Calu3 (cell line): Measurements from ENCODE around the gene SLC38A11. TPM values are rescaled to one million over a fixed set of nuclear protein-coding genes. Genes with fewer than 3 reads are reported as not detected.

Experiments used
- BruUV-seq: library from RNA; stranded (reverse); fragments of 400-500 nt; replicated peaks from 2 replicates; lab custom pipeline; 2021; lab: Mats Ljungman, UMichigan
- CTCF ChIA-PET: fragments of 300-600 bp; sonication (Branson Sonifier 250); formaldehyde crosslinking; loops from one replicate; lab custom pipeline; 2022; ENCODE audit warnings: antibody characterized with exemption; lab: Charles Lee
- DNase-seq: peaks from one replicate; pipeline ENCODE4 v3.0.0; 2022
- H3K27ac Mint-ChIP-seq: one replicate; pipeline ENCODE4 v1.8.0; 2022; ENCODE audit warnings: mixed read lengths; ENCODE audit not compliant: unreplicated experiment
- H3K27me3 Mint-ChIP-seq: one replicate; pipeline ENCODE4 v1.8.0; 2022; ENCODE audit warnings: mixed read lengths; ENCODE audit not compliant: unreplicated experiment
- H3K36me3 Mint-ChIP-seq: one replicate; pipeline ENCODE4 v1.8.0; 2022; ENCODE audit warnings: mild to moderate bottlenecking, moderate library complexity, mixed read lengths; ENCODE audit not compliant: insufficient read depth, unreplicated experiment
- H3K4me1 Mint-ChIP-seq: one replicate; pipeline ENCODE4 v1.8.0; 2022; ENCODE audit warnings: mild to moderate bottlenecking, low read depth, mixed read lengths; ENCODE audit not compliant: unreplicated experiment
- H3K4me3 Mint-ChIP-seq: one replicate; pipeline ENCODE4 v1.8.0; 2022; ENCODE audit warnings: mild to moderate bottlenecking, low read depth, moderate library complexity, mixed read lengths; ENCODE audit not compliant: unreplicated experiment
- H3K9me3 Mint-ChIP-seq: one replicate; pipeline ENCODE4 v1.8.0; 2022; ENCODE audit warnings: low read depth, mixed read lengths; ENCODE audit not compliant: unreplicated experiment
- intact Hi-C: fragments of 100-400 bp; cut with micrococcal nuclease; formaldehyde crosslinking; loops from one replicate; pipeline ENCODE4 v1.10.0; 2022; ENCODE audit not compliant: unreplicated experiment
- total RNA-seq: library from RNA; stranded (reverse); gene quantifications from 2 replicates; pipeline ENCODE4 v1.2.3, GENCODE V29; 2022
- TF ChIP-seq, protein P1 (sequence below): fragments of 200-600 bp; IDR thresholded peaks from one replicate; pipeline ENCODE4 v1.8.0; 2022; ENCODE audit warnings: antibody characterized with exemption; ENCODE audit not compliant: unreplicated experiment

The SLC38A11 gene
- total RNA-seq, 1 experiment from 2014 or later, result 0.57 TPM

DNA sequence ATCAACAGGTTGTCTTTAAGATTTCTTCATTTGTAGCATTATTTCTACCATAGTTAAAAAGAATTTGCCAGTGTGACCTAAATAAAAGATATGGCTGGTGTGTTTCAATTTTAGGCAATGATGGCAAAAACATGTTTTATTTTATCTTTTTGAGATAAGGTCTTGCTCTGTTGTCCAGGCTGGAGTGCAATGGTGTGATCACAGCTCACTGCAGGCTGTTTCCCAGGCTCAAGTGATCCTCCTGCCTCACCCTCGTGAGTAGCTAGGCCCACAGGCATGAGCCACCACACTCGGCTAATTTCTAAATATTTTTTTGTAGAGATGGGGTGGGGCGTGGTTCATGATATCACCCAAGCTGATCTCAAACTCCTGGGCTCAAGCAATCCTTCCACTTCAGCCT lies 66.7 kb downstream of the SLC38A11 start:
- Mint-ChIP-seq H3K4me1 (no peaks in the 10 kb centered on the region), H3K9me3 (no peaks in the 10 kb centered on the region), H3K36me3 (no peaks in the 10 kb centered on the region), H3K27ac (no peak overlapping the region), H3K27me3 (no peaks in the 10 kb centered on the region), H3K4me3 (no peak overlapping the region)
- BruUV-seq, result no TSS peak
- CTCF ChIA-PET, result no interaction called here
- no peak for DNase-seq
- TF ChIP-seq, protein P1, sequence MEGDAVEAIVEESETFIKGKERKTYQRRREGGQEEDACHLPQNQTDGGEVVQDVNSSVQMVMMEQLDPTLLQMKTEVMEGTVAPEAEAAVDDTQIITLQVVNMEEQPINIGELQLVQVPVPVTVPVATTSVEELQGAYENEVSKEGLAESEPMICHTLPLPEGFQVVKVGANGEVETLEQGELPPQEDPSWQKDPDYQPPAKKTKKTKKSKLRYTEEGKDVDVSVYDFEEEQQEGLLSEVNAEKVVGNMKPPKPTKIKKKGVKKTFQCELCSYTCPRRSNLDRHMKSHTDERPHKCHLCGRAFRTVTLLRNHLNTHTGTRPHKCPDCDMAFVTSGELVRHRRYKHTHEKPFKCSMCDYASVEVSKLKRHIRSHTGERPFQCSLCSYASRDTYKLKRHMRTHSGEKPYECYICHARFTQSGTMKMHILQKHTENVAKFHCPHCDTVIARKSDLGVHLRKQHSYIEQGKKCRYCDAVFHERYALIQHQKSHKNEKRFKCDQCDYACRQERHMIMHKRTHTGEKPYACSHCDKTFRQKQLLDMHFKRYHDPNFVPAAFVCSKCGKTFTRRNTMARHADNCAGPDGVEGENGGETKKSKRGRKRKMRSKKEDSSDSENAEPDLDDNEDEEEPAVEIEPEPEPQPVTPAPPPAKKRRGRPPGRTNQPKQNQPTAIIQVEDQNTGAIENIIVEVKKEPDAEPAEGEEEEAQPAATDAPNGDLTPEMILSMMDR, result no peak
- intact Hi-C loops, result no loop called here

DNA sequence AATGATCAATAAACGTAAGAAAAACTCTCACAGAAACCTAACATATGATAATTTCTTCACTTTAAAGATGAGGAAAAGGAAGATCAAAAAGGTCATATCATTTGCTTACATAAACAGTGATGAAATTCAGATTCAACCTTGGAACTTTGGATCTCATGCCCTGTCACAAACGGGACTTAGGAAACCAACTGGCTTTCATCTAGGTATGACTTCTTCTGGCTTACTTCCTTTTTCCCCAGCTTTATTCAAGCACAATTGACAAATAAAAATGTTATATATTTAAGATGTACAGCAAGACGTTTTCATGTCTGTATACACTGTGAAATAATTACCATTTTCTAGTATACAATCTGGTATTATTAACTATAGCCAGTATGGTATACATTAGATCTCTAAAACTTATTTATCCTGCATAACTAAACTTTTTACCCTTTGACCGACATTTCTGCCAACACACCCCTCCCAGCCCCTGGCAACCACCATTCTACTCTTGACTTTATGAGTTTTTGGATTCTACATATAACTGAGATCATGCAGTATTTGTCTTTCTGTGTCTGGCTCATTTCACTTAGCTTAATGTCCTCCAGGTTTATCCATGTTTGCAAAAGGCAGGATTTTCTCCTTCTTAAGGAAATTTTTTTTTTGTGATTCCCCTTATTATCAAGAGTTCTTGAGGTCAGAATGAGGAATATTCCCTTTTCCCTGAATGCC lies 67.7 kb downstream of the SLC38A11 start:
- Mint-ChIP-seq H3K36me3 (no peaks in the 10 kb centered on the region), H3K27ac (no peak overlapping the region), H3K27me3 (no peaks in the 10 kb centered on the region), H3K9me3 (no peaks in the 10 kb centered on the region), H3K4me3 (no peak overlapping the region), H3K4me1 (no peaks in the 10 kb centered on the region)
- TF ChIP-seq, protein P1, result no peak
- intact Hi-C loops, result no loop called here
- no peak for DNase-seq
- no TSS peak for BruUV-seq
- CTCF ChIA-PET, result no interaction called here

DNA sequence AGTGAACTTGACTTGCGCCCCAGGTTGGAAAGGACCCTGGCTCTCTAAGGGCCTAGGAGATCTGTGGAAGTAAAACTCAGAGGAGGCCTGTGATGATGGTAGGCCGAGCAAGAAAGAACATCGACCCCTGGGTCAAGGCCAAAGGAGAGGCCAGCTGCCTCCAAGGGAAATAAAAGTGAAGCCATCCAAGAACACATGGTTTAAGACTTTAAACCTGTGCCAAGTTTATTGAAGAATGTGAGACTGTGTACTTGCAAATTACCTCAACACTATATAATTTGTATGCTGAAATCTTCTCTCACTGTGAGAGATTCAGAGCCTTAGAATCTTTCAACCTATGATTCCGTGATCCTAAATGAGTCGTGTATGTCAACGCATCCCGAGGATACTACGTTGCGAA lies 73.0 kb downstream of the SLC38A11 start:
- H3K27me3 Mint-ChIP-seq, result no peaks in the 10 kb centered on the region
- no peaks in the 10 kb centered on the region for H3K4me1 Mint-ChIP-seq
- DNase-seq, result no peak
- TF ChIP-seq, protein P1, result no peak
- CTCF ChIA-PET, result no interaction called here
- H3K36me3 Mint-ChIP-seq, result no peaks in the 10 kb centered on the region
- H3K27ac Mint-ChIP-seq, result no peak overlapping the region
- BruUV-seq, result no TSS peak
- no peak overlapping the region for H3K4me3 Mint-ChIP-seq
- no peaks in the 10 kb centered on the region for H3K9me3 Mint-ChIP-seq
- intact Hi-C loops, result no loop called here

DNA sequence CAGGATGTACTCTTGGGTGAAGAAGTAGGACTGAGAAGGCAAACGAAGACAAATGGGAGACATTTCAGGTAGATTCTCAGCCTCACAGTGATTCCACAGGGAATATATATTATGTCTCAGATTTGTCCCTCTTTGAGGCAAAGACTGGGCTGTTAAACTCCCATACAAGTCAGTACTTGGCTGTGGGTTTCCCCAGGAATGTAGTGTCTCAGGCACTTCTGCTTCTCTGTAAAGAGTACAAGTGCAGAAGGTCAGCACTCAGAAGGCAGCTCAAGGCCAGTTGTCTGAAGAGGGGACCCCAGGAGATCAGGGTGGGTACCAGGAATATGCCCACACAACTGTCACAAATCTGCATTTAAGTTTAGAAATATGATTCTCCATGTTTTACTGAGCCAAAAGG lies 73.8 kb downstream of the SLC38A11 start:
- CTCF ChIA-PET, result no interaction called here
- Mint-ChIP-seq H3K27me3 (no peaks in the 10 kb centered on the region), H3K4me1 (no peaks in the 10 kb centered on the region), H3K9me3 (no peaks in the 10 kb centered on the region), H3K4me3 (no peak overlapping the region), H3K36me3 (no peaks in the 10 kb centered on the region), H3K27ac (no peak overlapping the region)
- BruUV-seq, result no TSS peak
- intact Hi-C loops, result no loop called here
- TF ChIP-seq, protein P1, result no peak
- no peak for DNase-seq
